Embryonic facial prominence (tissue), 1 donor: Measurements from ENCODE around the gene PRX.
"Not testable (repeated sequence)": the region's sequence is repeated elsewhere in the genome, so short reads cannot be mapped to it uniquely, and the experiment has no call there.

Source experiments
- DNase-seq: peaks from one replicate; pipeline ENCODE4 v3.0.0-alpha.2; 2016; ENCODE audit errors: extremely low spot score

The PRX gene

DNA sequence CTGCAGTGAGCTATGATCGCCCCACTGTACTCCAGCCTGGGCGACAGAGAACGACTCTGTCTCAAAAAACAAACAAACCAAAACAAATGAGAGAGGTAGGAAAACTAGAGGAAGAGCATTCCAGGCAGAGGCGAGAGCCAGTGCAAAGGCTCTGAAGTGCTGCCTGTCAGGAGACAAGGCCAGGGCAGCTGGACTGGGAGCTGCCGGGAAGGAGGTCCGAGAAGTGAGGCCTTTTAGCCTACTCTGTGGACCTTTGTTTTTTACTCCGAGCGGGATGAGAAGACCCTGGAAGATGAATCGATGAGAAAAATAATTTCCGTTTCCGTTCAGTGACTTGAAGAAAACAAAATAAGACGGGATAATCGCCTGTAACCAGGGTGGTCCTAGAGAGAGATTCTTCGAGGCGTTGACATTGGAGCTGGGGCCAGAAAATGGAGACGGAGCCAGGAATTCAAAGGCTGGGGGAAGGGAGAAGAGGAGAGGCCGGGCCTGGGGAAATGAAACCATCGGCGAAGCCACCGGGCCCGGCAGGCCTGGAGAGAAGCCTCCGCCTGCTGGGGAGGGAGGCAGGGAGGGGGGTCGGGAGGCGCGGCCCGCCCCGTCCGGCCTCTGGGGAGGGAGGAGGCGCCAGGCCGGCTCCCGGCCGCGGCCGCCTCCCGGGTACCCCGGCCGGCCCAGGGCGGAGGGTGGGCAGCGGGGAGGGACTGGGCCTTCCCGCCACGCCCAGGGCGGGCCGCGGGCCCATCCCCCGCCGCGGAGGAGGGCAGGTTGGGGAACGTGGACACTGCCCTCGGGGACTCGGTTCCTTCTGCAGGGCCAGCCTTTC lies 20.4 kb upstream of the PRX start:
- DNase-seq, result peak; percentile 88

DNA sequence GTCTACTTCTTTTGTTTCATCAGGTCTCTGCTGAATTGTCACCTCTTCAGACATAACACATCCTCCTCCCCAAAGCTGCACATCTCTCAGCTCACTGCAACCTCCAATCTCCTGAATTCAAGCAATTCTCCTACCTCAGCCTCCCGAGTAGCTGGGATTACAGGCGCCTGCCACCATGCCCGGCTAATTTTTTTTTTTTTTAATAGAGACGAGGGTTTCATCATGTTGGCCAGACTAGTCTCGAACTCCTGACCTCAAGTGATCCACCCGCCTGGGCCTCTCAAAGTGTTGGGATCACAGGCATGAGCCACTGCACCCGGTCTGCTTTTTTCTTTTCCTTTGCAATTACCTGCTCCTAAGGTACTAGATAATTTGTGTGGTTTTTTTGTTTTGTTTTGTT lies 19.6 kb upstream of the PRX start:
- DNase-seq, result not testable (repeated sequence)

DNA sequence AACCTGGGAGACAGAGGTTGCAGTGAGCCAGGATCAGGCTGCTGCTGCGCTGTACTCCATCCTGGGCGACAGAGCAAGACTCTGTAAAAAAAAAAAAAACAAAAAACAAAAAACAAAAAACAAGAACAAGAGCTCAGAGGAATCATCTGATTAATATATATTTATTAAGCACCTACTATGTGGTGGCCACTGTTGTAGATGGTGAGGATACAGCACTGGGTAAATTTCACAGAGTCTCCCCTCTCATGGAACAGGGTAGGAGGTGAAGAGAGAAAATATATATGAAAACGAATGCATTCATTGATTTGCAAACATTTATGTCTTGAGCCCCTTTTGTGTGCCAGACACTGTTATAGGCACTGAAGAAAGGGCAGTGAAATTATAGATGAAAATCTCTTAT lies 18.5 kb upstream of the PRX start:
- no peak for DNase-seq

DNA sequence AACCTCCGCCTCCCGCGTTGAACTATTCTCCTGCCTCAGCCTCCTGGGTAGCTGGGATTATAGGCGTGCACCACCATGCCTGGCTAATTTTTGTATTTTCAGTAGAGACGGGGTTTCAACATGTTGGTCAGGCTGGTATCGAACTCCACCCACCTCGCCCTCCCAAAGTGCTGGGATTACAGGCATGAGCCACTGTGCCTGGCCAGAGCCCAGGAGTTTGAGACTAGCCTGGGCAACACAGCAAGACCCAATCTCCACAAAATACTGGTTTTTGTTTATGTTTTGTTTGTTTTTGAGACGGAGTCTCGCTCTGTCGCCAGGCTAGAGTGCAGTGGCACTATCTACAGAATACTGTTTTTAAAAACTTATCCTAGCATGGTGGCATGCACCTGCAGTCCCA lies 17.1 kb upstream of the PRX start:
- not testable (repeated sequence) for DNase-seq

DNA sequence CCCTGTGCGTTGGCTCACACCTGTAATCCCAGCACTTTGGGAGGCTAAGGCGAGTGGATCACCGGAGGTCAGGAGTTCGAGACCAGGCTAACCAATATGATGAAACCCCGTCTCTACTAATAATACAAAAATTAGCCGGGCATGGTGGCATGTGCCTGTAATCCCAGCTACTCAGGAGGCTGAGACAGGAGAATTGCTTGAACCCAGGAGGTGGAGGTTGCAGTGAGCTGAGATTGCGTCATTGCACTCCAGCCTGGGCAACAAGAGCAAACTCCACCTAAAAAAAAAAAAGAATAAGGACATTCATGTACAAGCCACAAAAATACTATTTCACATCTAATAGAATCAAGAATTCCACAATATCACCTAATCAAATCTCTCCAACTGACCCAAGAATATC lies 15.0 kb upstream of the PRX start:
- not testable (repeated sequence) for DNase-seq

DNA sequence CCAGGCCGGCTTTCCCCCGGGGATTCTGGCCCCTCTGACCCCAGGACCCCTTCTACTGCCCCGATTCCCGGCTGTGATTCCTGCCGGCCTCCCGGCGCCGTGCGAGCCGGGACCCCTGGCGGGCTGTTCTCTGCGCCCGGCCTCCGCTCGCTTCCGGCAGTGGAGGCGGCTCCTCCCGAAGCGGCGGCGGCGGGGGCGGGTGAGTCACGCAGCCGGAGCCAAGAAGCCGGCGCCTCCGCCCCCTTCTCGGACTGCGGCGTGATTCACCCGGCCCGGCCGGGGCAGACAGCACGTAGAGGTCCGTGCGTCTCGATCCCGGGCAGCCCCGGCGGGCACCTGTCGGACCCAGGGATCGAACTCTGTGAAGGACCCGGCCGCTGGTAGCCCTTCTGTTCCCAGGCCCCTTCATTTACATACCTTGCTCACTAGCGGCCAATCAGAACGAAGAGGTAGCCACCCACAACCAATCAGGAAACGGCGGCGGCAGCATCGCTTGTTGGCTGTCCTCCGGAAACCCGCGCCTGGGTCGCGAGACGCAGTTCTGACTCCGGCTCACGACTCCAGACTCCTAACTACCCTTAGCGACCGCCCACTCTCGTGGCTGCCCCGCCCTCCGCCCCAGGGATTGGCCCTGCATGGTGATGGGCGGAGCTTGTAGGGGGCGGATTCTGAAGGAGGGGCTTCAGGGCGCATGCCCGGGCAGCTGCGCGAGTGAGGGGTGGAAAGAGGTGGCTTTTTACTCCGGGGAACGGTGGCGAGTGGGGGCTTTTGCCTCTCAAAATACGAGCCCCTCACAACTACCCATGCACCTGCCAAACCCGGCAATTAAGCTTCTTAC lies 12.5 kb upstream of the PRX start, which contains the start of gene SERTAD1:
Gene SERTAD1 (minus strand): TSS at position 543 of the 838 bp plus-strand sequence. CDS start 2,446 bp downstream, outside the sequence.
- DNase-seq, result peak; percentile 100

DNA sequence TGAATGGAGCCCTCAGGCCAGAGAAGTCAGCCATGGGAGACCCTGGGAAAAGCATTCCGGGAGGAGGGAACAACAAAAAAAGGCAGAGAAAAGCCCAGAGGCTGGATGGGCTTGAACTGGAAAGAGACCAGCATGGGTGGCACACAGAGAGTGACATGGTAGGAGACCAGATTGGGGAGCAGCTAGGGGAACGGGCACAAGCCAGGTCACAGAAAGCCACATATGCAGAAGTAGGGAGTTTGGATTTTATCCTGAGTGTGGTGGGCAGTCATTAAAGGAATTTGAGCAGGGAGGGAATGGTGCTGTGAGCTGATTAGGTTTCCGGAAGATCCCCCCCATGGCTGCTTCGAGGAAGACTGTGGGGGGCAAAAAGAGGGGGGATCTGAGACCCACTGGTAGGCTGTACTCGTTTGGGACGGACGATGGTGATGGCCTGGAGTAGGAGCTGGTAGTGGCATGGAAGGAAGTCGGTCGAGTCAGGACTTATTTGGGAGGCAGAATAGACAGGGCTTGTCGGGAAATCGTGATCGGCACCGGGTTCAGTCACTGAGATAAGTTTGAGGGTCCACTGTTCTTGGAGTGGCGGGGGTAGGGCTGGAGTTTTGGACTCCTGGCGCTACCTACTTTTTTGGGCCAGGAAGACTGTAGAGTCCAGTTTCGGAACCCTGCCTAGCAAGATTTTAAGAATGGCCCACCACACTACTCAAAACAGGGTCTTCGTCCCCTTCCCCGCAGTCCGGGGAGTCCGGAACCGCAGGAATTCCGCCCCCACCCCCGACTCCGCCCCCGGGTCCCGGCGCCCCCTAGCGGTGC lies 11.7 kb upstream of the PRX start:
- DNase-seq, result no peak

DNA sequence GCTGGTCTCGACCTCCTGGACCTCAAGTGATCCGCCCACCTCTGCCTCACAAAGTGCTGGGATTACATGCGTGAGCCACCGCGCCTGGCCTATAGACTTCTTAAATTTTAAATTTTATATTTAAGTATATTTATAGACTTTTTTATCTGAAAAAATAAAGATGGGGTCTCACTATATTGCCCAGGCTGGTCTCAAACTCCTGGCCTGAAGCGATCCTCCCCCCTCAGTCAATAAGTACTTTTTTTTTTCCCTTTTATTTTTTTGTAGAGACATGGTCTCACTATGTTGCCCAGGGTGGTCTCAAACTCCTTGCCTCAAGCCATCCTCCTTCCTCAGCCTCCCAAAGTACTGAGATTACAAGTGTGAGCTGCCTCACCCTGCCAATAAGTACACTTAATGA lies 10.8 kb upstream of the PRX start:
- no peak for DNase-seq

DNA sequence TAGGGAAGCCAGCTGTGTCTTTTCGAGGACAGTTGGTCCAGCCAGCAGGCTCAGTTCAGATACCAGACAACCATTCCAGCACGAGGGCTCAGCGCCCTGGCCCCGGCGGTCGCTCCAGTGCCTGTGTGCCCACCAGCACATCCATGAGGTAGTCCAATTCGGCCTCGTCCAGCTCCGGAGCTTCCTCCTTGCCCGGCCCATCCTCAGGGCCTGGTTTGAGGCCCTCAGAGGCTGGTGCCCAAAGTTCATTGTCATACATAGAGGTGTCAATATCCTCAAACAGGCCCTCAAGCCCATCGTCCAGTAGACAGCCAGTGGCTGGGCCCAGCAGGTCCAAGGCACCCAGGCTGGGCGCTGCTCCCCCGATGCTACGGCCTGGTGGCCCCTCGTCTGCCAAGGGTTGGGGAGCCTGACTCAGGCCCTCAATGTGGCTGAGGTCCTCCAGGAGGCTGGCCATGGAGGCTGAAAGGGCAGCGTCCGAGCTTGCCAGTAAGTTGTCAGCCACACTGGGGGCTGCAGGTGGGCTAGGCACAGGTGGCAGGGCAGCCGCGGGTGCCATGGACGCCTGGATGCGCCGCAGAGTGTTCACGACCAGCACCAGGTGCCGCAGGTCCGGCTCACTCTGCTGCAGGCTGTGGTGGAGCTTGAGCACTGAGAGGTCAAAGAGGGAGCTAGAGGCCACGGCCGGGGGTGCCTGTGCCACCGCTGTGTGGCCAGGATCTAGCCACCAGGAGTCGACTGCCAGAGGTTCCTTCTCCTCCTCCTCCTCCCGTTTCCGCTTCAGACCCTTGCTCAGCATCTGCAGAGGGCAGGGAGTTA lies 9.8 kb upstream of the PRX start:
- DNase-seq, result no peak

DNA sequence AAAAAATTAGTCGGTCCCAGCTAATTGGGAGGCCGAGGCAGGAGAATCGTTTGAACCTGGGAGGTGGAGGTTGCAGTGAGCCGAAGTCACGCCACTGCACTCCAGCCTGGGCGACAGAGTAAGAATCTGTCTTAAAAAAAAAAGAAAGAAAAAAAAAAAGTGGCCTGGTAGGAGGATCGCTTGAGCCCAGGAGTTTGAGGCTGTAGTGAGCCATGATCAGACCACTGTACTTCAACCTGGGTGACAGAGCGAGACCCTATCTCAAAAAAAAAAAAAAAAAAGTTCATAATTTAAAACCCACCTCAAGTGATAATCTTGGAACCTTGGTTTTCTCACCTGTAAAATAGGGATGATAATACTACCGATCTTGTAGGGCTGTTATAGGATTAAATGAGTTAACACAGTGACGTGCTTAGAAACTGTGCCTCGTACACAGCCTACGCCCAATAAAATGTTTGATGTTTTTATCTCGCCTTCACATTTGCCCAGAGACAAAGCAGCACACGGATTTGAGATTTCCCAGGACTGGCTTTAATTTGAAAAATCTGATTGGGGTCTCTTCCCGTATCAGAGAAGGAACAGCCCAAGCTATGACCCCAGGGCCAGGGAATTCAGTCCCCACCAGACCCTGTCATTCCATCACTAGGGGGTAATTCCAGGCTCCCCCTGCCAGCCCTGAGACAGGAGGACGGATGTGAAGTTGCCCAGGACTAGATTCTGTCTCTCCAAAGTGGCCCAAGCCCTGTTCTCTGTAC lies 9.0 kb upstream of the PRX start:
- DNase-seq, result no peak

DNA sequence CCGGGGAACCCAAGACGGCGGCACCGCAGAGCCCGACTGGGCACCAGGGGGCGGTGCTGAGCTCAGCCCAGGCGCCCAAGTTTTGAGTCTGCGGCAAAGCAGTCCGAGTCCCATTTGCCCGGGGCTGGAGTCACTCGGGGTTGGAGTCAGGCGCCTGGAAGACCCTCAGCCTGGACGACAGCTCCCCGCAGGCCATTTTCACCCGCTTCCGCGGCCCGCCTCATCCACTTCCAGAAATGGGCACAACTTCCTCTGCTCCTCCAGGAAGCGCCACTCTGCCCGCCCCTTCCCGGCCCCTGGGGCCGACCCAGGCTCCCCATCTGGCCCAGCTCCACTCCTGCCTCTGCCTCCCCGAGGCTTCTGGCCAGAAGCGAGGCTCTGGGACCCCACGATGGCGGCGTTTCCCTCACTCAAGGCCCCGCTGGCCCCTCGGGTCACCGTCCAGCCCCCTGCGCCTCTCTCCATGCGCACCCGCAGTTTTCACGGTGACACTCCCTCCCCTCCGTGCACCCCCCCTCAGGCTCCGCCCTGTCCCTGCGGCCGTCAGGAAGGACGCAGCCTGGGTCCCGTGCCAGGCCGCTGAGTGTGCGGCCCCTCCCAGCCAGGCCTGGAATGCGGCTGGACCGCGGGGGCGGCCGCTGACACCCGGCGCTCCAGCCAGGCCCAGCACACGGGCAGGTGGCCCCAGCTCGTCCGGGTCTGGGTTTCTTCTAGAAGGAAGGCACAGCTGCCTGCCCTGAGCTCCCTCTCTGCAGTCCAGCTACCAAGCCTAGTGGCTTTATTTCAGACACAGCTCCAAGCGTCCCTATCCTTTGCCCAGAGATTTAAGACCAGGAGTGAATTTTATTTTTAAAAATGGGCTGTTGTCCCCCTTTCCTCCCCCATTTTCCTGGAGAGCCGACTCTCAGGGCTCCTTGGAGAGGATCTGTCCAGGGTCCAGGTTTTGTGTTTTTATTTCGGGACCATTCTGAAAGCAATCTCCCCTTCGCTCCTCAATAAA lies 7.9 kb upstream of the PRX start:
- peak; percentile 47 for DNase-seq

DNA sequence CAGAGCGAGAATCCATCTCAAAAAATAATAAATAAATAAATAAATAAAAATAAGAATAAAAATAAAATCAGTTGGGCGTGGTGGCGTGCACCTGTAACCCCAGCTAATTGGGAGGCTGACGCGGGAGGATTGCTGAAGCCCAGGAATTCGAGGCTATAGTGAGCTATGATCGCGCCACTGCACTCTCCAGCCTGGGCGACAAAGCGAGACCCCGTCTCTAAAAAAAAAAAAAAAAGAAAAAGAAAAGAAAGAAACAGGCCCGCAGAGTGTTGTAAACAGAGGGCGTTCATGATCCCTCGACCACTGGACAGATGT lies 7.2 kb upstream of the PRX start:
- DNase-seq, result no peak

DNA sequence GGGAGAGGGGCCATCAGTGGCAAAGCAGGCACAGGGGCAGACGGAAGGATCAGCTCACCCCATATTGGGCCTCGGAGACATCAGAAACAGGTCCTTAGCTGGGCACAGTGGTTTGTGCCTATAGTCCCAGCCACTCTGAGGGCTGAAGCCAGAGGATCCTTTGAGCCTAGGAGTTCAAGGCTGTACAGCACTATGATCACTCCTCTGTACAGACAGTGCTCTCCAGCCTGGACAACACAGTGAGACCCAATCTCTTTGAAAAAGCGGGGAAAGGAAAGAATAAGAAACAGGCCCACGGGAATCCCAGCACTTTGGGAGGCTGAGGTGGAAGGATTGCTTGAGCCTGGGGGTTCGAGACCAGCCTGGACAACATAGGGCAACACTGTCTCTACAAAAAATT lies 6.6 kb upstream of the PRX start:
- DNase-seq, result no peak

DNA sequence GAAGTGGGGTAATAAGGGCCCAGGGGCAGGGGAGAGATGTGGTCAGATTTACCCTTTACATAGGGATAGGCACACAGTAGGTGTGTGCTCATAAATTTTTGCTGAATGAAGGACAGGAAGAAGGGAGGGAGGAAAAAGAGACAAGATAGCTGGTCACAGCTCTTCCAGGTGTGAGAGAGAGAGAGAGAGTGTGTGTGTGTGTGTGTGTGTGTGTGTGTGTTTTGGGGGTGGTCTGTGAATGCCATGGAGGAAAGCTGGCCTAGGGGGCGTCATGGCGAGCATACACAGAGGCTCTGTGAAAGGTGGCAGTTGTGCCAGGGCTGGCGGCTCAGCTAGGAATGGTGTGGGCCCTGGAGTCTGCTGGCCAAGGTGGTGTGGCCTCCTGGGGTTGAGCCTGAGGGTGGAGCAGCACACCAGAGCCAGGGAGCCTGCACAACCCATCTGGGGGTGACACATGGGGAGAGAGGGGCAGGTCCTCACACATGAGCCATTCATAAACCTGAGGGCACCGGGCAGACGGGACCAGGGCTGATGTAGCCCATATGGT lies 6.0 kb upstream of the PRX start:
- no peak for DNase-seq

DNA sequence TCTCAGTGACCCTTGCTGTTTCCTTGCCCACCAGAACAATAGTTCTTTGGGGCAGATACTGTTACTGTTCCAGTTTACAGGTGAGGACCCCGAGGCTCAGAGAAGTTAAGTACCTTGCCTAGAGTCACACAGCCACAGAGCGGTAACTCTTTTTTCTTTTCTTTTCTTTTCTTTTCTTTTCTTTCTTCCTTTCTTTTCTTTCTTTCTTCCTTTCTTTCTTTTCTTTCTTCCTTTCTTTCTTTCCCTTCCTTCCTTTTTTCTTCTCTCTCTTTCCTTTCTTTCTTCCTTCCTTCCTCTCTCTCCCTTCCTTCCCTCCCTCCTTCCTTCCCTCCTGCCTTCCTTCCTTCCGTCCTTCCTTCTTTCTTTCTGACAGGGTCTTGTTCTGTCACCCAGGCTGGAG lies 4.9 kb upstream of the PRX start:
- no peak for DNase-seq

DNA sequence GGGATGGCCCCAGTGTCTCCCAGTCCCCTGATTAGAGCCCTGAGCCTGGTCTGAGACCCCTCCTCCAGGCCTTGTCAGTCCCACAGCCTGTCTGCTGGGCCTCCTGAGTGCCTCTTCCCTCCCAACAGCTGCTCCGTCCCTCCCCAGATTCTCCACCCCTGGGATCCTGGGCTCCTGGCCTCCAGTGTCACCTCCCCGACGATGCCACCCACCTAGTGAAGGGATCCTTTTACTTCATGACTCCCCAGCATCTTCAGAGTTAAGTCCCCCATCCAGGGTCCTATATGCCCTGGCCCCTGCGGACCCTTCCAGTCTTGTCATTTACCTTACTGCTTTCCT lies 4.4 kb upstream of the PRX start:
- no peak for DNase-seq

DNA sequence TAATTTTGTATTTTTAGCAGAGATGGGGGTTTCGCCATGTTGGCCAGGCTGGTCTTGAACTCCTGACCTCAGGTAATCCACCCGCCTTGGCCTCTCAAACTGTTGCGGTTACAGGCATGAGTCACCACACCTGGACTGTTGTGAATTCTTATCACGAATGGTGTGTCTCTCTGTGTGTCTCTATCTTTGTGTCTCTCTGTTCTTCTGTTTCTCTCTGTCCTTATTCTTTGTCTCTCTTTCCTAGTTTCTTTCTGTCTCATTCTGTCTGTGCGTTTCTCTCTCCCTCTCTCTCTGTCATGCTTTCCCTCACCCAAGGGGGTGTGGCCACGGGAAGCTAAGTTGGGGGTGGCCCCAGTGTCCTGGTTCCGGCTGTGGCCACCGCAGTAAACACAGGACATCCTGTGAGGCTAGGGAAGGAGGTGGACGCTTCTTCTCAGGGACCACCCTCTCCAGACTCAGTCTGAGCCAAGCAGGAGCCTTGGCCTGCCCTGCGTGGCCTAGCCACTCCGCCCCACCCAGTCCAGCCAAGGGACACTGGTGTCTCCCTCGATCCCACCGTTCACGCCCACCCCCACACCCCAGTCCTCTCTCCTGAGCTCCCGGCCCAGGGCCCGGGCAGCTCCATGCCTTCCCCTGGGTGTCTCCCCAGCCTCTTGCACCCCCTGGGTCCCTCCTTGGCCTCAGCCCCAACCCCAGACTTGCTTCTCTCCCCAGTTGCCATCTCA lies 3.9 kb upstream of the PRX start:
- no peak for DNase-seq

DNA sequence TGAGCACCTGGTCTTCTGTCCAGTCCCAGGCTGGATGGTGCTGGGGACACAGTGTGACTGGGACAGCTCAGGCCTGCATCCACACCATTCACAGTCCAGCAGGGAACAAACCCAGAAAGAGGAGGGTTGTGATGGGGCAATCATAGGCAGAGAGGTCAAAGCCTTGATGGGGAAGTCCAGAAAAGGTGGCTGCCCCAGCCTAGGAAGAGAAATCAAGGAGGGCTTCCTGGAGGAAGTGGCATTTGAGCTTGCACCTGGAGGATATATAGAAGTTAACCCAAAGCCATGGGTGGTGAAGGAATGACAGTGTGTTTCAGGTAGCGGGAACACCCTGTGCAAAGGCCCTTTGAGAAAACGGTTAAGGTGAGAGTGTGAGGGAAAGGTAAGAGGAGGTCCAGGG lies 2.6 kb upstream of the PRX start:
- DNase-seq, result no peak
